OCI-LY3 (cell line): ENCODE data around the gene RHBG.

Source experiments
- H2AFZ ChIP-seq: fragments of 200-600, 300-600 bp; shearing (Covaris generic); 2 replicates; pipeline ENCODE4 v1.6.0; 2014; ENCODE audit warnings: antibody characterized with exemption, low read depth, low read length
- H3K27ac ChIP-seq: fragments of 200-600, 300-600 bp; sonication (generic); 2 replicates; pipeline ENCODE4 v1.5.1; 2014; ENCODE audit warnings: mild to moderate bottlenecking, low read length, moderate library complexity, mixed read lengths
- H3K27me3 ChIP-seq: fragments of 200-600, 300-600 bp; sonication (generic); 2 replicates; pipeline ENCODE4 v1.6.1; 2014; ENCODE audit warnings: low read depth, low read length, mixed read lengths
- H3K36me3 ChIP-seq: fragments of 200-600, 300-600 bp; sonication (generic); replicated peaks from 2 replicates; pipeline ENCODE3; 2014; ENCODE audit warnings: low read depth, low read length, mixed read lengths
- H3K4me1 ChIP-seq: fragments of 300-600, 200-600 bp; sonication (generic); 2 replicates; pipeline ENCODE4 v1.6.1; 2014; ENCODE audit warnings: low read length, mixed read lengths
- H3K4me2 ChIP-seq: fragments of 200-600, 300-600 bp; sonication (generic); 2 replicates; pipeline ENCODE4 v1.6.1; 2014; ENCODE audit warnings: low read length, mixed read lengths
- H3K4me3 ChIP-seq: fragments of 300-600, 200-600 bp; sonication (generic); 2 replicates; pipeline ENCODE4 v1.5.1; 2014; ENCODE audit warnings: antibody characterized with exemption, mild to moderate bottlenecking, low read length, moderate library complexity
- H3K79me2 ChIP-seq: fragments of 300-600, 200-600 bp; shearing (Covaris generic); 2 replicates; pipeline ENCODE4 v1.6.1; 2014; ENCODE audit warnings: mild to moderate bottlenecking, low read length, mixed read lengths
- H3K9ac ChIP-seq: fragments of 300-600, 200-600 bp; shearing (Covaris generic); 2 replicates; pipeline ENCODE4 v1.6.0; 2014; ENCODE audit warnings: mild to moderate bottlenecking, low read length, moderate library complexity
- H3K9me3 ChIP-seq: fragments of 200-600, 300-600 bp; shearing (Covaris generic); 2 replicates; pipeline ENCODE4 v1.6.1; 2014; ENCODE audit warnings: low read length, mixed read lengths; ENCODE audit not compliant: insufficient read depth
- H4K20me1 ChIP-seq: fragments of 200-600, 300-600 bp; sonication (generic); 2 replicates; pipeline ENCODE4 v1.6.1; 2016; ENCODE audit warnings: low read length, mixed read lengths; ENCODE audit not compliant: insufficient read depth
- CTCF ChIP-seq: fragments of 200-600, 300-600 bp; sonication (generic); IDR thresholded peaks from 2 replicates; pipeline ENCODE4 v1.5.1; 2014; ENCODE audit warnings: antibody characterized with exemption, low read length, low read depth
- EZH2phosphoT487 ChIP-seq: fragments of 200-600 bp; shearing (Covaris generic); IDR thresholded peaks from 2 replicates; pipeline ENCODE4 v1.6.1; 2018; ENCODE audit warnings: antibody characterized with exemption, mixed run types, low read depth

Gene RHBG

GRCh38 chr1:156421939-156422601 is 53.1 kb downstream of the RHBG start:
- H3K27me3 ChIP-seq = peaks cover 49% of the 10 kb centered on the region
- H3K9me3 ChIP-seq = no peaks in the 10 kb centered on the region
- peak overlapping the region; percentile 27 for H2AFZ ChIP-seq
- peaks cover 23% of the 10 kb centered on the region for H4K20me1 ChIP-seq
- TF ChIP-seq EZH2phosphoT487 (no peak), CTCF (no peak)
- H3K79me2 ChIP-seq = peaks cover 43% of the 10 kb centered on the region
- H3K9ac ChIP-seq = peak overlapping the region; percentile 16; the same call in 1 of the 2 replicates
- H3K4me1 ChIP-seq = peaks cover 15% of the 10 kb centered on the region
- peak overlapping the region; percentile 94 for H3K4me3 ChIP-seq
- peak overlapping the region; percentile 87 for H3K4me2 ChIP-seq
- no peaks in the 10 kb centered on the region for H3K36me3 ChIP-seq
- H3K27ac ChIP-seq = no peak overlapping the region

- Histone ChIP-seq H3K27me3 (peaks cover 55% of the 10 kb centered on the region), H3K4me3 (no peak overlapping the region), H2AFZ (no peak overlapping the region), H3K79me2 (peaks cover 39% of the 10 kb centered on the region), H3K27ac (no peak overlapping the region), H3K4me2 (no peak overlapping the region), H3K36me3 (no peaks in the 10 kb centered on the region), H3K9ac (no peak overlapping the region), H3K4me1 (peaks cover 15% of the 10 kb centered on the region), H3K9me3 (no peaks in the 10 kb centered on the region), H4K20me1 (peaks cover 19% of the 10 kb centered on the region)
- no peak for TF ChIP-seq EZH2phosphoT487
- TF ChIP-seq CTCF = no peak
These were observed 53.6 kb downstream of the RHBG start for GRCh38 chr1:156422602-156423091.

GRCh38 chr1:156423422-156424352 is 54.7 kb downstream of the RHBG start:
- no peak overlapping the region for H3K4me2 ChIP-seq
- peaks cover 14% of the 10 kb centered on the region for H3K4me1 ChIP-seq
- H4K20me1 ChIP-seq = peaks cover 12% of the 10 kb centered on the region
- H3K36me3 ChIP-seq = no peaks in the 10 kb centered on the region
- no peaks in the 10 kb centered on the region for H3K9me3 ChIP-seq
- no peak overlapping the region for H2AFZ ChIP-seq
- H3K79me2 ChIP-seq = peaks cover 28% of the 10 kb centered on the region
- TF ChIP-seq EZH2phosphoT487 = 0 out of 2 replicates have a peak, but pooled peaks have one; percentile 12
- no peak for TF ChIP-seq CTCF
- H3K9ac ChIP-seq = no peak overlapping the region
- peaks cover 65% of the 10 kb centered on the region for H3K27me3 ChIP-seq
- H3K4me3 ChIP-seq = no peak overlapping the region
- H3K27ac ChIP-seq = no peak overlapping the region
